AG10803 (cell line): ENCODE results near the gene TRAPPC10.
A peak's percentile ranks its signal among the peaks of the same experiment; 100 is the strongest.

Experiments used
- DNase-seq: peaks from one replicate; pipeline ENCODE4 v3.0.0; 2010; ENCODE audit warnings: low read depth
- H3K4me3 ChIP-seq: 2 replicates; pipeline ENCODE4 v1.5.1; 2011; ENCODE audit warnings: mild to moderate bottlenecking, low read length, control low read depth
- CTCF ChIP-seq: conservative IDR thresholded peaks from 2 replicates; pipeline ENCODE4 v1.5.1; 2011; ENCODE audit warnings: mild to moderate bottlenecking, low read length, control low read depth, inconsistent platforms

Gene TRAPPC10

DNA sequence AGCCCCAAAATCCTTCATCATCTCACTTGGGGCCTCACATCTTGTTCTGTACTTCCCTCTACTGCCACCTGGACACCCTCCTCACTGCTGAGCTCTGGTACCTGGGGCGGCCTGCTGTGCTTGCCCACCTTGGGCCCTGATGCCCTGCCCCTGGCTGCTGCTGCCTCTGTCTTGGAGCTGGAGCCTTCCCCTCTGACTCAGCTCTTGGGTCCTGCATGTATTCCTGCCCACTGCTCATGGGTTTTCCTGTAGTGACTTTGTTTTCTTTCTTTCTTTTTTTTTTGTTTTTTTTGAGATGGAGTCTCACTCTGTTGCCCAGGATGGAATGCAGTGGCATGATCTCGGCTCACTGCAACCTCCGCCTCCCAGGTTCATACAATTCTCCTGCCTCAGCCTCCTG lies 37.5 kb downstream of the TRAPPC10 start:
- no peak for TF ChIP-seq CTCF
- no peak for DNase-seq
- H3K4me3 ChIP-seq = no peak overlapping the region

DNA sequence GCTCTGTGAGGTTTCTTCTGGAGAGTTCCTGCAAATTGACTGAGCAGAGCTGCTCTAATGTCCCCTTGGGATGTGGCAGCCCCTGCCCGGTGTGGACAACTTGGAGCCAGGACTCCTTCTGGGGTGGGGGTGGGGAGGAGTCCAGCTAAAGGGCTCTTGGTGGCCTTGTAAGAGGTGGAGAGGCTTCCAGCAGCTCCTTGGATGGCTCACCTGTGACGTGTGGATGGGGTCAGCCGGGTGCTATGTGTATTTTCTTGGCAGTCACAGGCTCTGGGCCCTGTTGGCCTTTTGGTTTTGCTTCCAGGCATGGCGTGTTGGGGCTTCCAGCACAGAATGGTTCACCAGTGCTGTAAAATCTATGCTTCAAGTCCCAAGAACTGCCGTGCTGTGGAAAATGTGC lies 38.2 kb downstream of the TRAPPC10 start:
- no peak for DNase-seq
- no peak overlapping the region for H3K4me3 ChIP-seq
- TF ChIP-seq CTCF = no peak

- H3K4me3 ChIP-seq = no peak overlapping the region
- peak; percentile 47 for DNase-seq
- no peak for TF ChIP-seq CTCF
Observed at GRCh38 chr21:44051462-44051941, 39.4 kb downstream of the TRAPPC10 start.

DNA sequence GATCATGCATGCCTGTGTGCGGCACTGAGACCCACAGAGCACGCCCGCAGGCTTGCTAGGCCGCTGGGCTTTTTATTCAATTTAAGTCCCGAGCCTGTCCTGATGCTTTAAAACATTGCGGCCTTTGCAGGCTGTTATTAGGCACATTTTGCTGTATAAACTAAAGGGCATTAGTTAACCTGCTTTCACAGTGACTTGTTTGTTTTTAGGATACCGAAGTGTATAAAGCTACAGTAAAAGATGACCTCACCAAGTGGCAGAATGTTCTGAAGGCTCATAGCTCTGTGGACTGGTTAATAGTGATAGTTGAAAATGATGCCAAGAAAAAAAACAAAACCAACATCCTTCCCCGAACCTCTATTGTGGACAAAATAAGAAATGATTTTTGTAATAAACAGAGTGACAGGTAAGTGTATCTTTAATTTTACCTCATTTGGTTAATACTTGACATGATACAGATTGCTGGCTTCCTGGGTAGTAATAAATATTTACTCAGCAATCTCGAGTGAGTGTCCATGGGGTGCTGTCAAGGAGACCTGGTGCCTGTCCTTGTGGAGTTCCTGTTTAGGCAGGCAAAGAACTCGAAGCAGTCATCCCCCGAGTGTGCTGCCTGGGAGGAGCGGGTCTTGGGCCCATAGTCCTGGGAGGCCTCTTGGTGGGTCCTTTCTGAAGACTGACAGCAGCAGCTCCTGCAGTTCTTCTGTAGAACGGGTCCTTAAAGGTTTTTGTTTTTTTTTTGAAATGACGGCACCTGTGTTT lies 40.1 kb downstream of the TRAPPC10 start:
- no peak overlapping the region for H3K4me3 ChIP-seq
- DNase-seq = no peak
- TF ChIP-seq CTCF = no peak

DNA sequence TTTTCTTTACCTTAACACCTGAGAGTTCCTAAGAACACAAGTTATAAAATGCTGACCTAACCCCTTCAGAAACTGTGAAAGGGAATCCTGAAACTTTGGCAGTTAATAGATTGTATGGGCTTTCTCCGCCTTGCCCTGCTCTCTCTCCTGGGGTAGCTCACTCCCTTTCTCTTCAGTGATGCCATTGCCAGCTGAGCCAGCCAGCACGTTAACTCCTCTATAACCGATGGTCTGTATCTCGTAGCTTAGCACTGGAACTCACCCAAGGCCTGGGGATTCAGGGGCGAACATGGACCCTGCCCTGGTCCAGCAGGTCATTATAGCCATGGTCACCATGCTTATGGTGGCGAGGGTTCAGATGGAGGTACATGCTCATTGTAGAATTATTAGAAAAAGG lies 40.7 kb downstream of the TRAPPC10 start:
- DNase-seq = no peak
- no peak for TF ChIP-seq CTCF
- H3K4me3 ChIP-seq = no peak overlapping the region

- H3K4me3 ChIP-seq = no peak overlapping the region
- TF ChIP-seq CTCF = no peak
- DNase-seq = no peak
Observed at GRCh38 chr21:44053567-44053966, 41.5 kb downstream of the TRAPPC10 start.

GRCh38 chr21:44054710-44055109 lies 42.6 kb downstream of the TRAPPC10 start:
- no peak overlapping the region for H3K4me3 ChIP-seq
- no peak for TF ChIP-seq CTCF
- DNase-seq = peak; percentile 32
